HepG2 (cell line): ENCODE measurements around the gene ZBTB4. TPM values are rescaled to one million over a fixed set of nuclear protein-coding genes. Genes with fewer than 3 reads are reported as not detected.

ENCODE experiments used
- ARHGAP35 ChIP-seq: sonication (generic); formaldehyde crosslinking; IDR thresholded peaks from 2 replicates; pipeline ENCODE4 v1.9.0; 2022; ENCODE audit warnings: mild to moderate bottlenecking, inconsistent platforms, moderate library complexity, missing genetic modification reagents, borderline replicate concordance
- ATF7-NPFF ChIP-seq: sonication (generic); formaldehyde crosslinking; IDR thresholded peaks from 2 replicates; pipeline ENCODE4 v1.8.1; 2023; ENCODE audit warnings: mild to moderate bottlenecking, low read depth, missing genetic modification reagents, moderate library complexity
- CEBPG ChIP-seq: IDR thresholded peaks from 2 replicates; pipeline ENCODE4 v1.6.1; 2016
- HCFC1 ChIP-seq: fragments of 150-350 bp; IDR thresholded peaks from 2 replicates; pipeline ENCODE4 v1.6.1; 2014; ENCODE audit warnings: low read depth, low read length
- HDAC1 ChIP-seq: sonication (generic); formaldehyde crosslinking; IDR thresholded peaks from 2 replicates; pipeline ENCODE4 v1.5.1; 2020; ENCODE audit warnings: mild to moderate bottlenecking, missing genetic modification reagents
- HNRNPLL ChIP-seq: fragments of 200-400 bp; formaldehyde crosslinking; IDR thresholded peaks from 2 replicates; pipeline ENCODE4 v1.6.1; 2017; ENCODE audit warnings: mild to moderate bottlenecking, low read depth, low read length; ENCODE audit not compliant: poor library complexity, severe bottlenecking
- HOXD1 ChIP-seq: sonication (generic); formaldehyde crosslinking; IDR thresholded peaks from 2 replicates; pipeline ENCODE4 v1.5.0; 2020; ENCODE audit warnings: missing genetic modification reagents
- IRF2 ChIP-seq: IDR thresholded peaks from 2 replicates; pipeline ENCODE4 v1.6.1; 2018; ENCODE audit warnings: missing genetic modification reagents, missing compliant biosample characterization
- MBD4 ChIP-seq: IDR thresholded peaks from 2 replicates; pipeline ENCODE4 v1.6.1; 2012; ENCODE audit warnings: low read length, inconsistent platforms, borderline replicate concordance
- MTA1 ChIP-seq: sonication (generic); formaldehyde crosslinking; IDR thresholded peaks from 2 replicates; pipeline ENCODE4 v1.4.0; 2020; ENCODE audit warnings: missing genetic modification reagents, mild to moderate bottlenecking, borderline replicate concordance
- MTF1 ChIP-seq: sonication (generic); formaldehyde crosslinking; IDR thresholded peaks from 2 replicates; pipeline ENCODE4 v1.5.0; 2020; ENCODE audit warnings: missing genetic modification reagents
- SMARCC2 ChIP-seq: fragments of 450-650 bp; IDR thresholded peaks from 2 replicates; pipeline ENCODE4 v1.6.1; 2017; ENCODE audit warnings: antibody characterized with exemption, mild to moderate bottlenecking
- SMC3 ChIP-seq: IDR thresholded peaks from 2 replicates; pipeline ENCODE4 v1.6.1; 2011; ENCODE audit warnings: low read length, improper control_type of control experiment
- SMYD3 ChIP-seq: sonication (generic); formaldehyde crosslinking; IDR thresholded peaks from 2 replicates; pipeline ENCODE4 v1.8.1; 2023; ENCODE audit warnings: mild to moderate bottlenecking, missing genetic modification reagents
- TOPORS ChIP-seq: sonication (generic); formaldehyde crosslinking; IDR thresholded peaks from 2 replicates; pipeline ENCODE4 v1.8.0; 2023; ENCODE audit warnings: mild to moderate bottlenecking, missing genetic modification reagents
- WIZ ChIP-seq: sonication (generic); formaldehyde crosslinking; IDR thresholded peaks from 2 replicates; pipeline ENCODE4 v1.5.1; 2020; ENCODE audit warnings: mild to moderate bottlenecking, missing genetic modification reagents
- YEATS4 ChIP-seq: sonication (generic); formaldehyde crosslinking; IDR thresholded peaks from 2 replicates; pipeline ENCODE4 v1.4.0; 2020; ENCODE audit warnings: missing genetic modification reagents, borderline replicate concordance
- ZFP41 ChIP-seq: sonication (generic); formaldehyde crosslinking; IDR thresholded peaks from 2 replicates; pipeline ENCODE4 v1.4.0; 2020; ENCODE audit warnings: mild to moderate bottlenecking, missing genetic modification reagents, borderline replicate concordance
- ZFX ChIP-seq: sonication (generic); formaldehyde crosslinking; IDR thresholded peaks from 2 replicates; pipeline ENCODE4 v1.4.0; 2020; ENCODE audit warnings: mild to moderate bottlenecking, low read depth, missing genetic modification reagents, moderate library complexity
- ZFY ChIP-seq: sonication (generic); formaldehyde crosslinking; IDR thresholded peaks from 2 replicates; pipeline ENCODE4 v1.4.0; 2020; ENCODE audit warnings: missing genetic modification reagents
- ZMAT3 ChIP-seq: sonication (generic); formaldehyde crosslinking; conservative IDR thresholded peaks from 2 replicates; pipeline ENCODE4 v1.7.0; 2021; ENCODE audit warnings: missing genetic modification reagents
- ZNF136 ChIP-seq: sonication (generic); formaldehyde crosslinking; IDR thresholded peaks from 2 replicates; pipeline ENCODE4 v1.8.1; 2022; ENCODE audit warnings: low read depth, mild to moderate bottlenecking, moderate library complexity, missing genetic modification reagents
- ZNF326 ChIP-seq: sonication (generic); formaldehyde crosslinking; IDR thresholded peaks from 2 replicates; pipeline ENCODE4 v1.4.0; 2020; ENCODE audit warnings: missing genetic modification reagents, borderline replicate concordance
- ZNF430 ChIP-seq: sonication (generic); formaldehyde crosslinking; IDR thresholded peaks from 2 replicates; pipeline ENCODE4 v1.9.0; 2021; ENCODE audit warnings: mild to moderate bottlenecking, missing genetic modification reagents
- ZNF558 ChIP-seq: sonication (generic); formaldehyde crosslinking; IDR thresholded peaks from 2 replicates; pipeline ENCODE4 v1.9.0; 2022; ENCODE audit warnings: mild to moderate bottlenecking, missing genetic modification reagents, borderline replicate concordance
- ZNF644 ChIP-seq: IDR thresholded peaks from 2 replicates; pipeline ENCODE4 v1.6.1; 2016; ENCODE audit warnings: low read depth
- ZNF772 ChIP-seq: sonication (generic); formaldehyde crosslinking; IDR thresholded peaks from 2 replicates; pipeline ENCODE4 v1.5.0; 2020; ENCODE audit warnings: mild to moderate bottlenecking, missing genetic modification reagents
- ZNF891 ChIP-seq: sonication (generic); formaldehyde crosslinking; IDR thresholded peaks from 2 replicates; pipeline ENCODE4 v1.5.0; 2020; ENCODE audit warnings: mild to moderate bottlenecking, missing genetic modification reagents
- polyA plus RNA-seq, 8 experiments: library from polyadenylated mRNA; depleted of rRNA in 3 of 8; stranded (reverse) in 7 of 8; unstranded in 1 of 8; fragments of >200 nt; fragmentation: Illumina TruSeq in 4 of 8; extraction: Trizol in 4 of 8; gene quantifications; 2 replicates each; pipeline versions ENCODE4 v1.2.1 to v1.2.3, GENCODE V29; 2011 to 2016; ENCODE audit warnings: low read depth in 4 of 8, missing spikeins in 1 of 8, mixed read lengths in 1 of 8; ENCODE audit not compliant: insufficient read depth in 1 of 8
- total RNA-seq, 5 experiments: library from RNA; depleted of rRNA; stranded (reverse); fragments of >200 nt; fragmentation: Illumina TruSeq; extraction: Trizol; gene quantifications; 2 replicates each; pipeline ENCODE4 v1.2.3, GENCODE V29; 2016; ENCODE audit warnings: low read depth in 1 of 5
- TF ChIP-seq, protein P1 (sequence below): sonication (generic); formaldehyde crosslinking; IDR thresholded peaks from 2 replicates; pipeline ENCODE4 v1.4.0; 2020; ENCODE audit warnings: missing genetic modification reagents, mild to moderate bottlenecking, borderline replicate concordance
- TF ChIP-seq, protein P2 (sequence below): sonication (generic); formaldehyde crosslinking; IDR thresholded peaks from 2 replicates; pipeline ENCODE4 v1.4.0; 2020; ENCODE audit warnings: missing genetic modification reagents, borderline replicate concordance

ZBTB4 gene
- total and polyA plus RNA-seq, 2 of the 13 experiments (the other 11 are each of a cell fraction or from before 2014, with no cell fraction given), result 4.3 to 7.4 TPM

DNA sequence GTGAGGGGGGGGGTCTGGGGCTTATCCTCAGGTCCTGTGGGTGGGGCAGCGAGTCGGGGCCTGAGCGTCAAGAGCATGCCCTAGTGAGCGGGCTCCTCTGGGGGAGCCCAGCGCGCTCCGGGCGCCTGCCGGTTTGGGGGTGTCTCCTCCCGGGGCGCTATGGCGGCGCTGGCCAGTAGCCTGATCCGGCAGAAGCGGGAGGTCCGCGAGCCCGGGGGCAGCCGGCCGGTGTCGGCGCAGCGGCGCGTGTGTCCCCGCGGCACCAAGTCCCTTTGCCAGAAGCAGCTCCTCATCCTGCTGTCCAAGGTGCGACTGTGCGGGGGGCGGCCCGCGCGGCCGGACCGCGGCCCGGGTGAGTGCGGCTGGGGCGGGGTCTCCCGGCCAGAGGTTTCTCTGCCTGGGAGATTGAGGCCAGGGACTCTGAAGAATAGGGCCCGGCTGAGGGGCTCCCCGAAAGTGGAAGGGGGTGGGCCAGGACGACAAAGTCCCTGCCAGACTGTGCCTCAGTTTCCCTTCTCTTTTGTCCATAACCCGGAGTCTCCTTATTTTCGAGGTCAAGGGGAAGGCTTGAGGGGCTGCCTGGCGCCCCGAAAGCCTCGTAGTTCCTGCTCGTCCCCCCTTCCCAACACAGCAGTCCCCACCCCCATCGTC is 39.8 kb downstream of the ZBTB4 start, which contains the start of gene FGF11 (continued):
- TF ChIP-seq, protein P1, sequence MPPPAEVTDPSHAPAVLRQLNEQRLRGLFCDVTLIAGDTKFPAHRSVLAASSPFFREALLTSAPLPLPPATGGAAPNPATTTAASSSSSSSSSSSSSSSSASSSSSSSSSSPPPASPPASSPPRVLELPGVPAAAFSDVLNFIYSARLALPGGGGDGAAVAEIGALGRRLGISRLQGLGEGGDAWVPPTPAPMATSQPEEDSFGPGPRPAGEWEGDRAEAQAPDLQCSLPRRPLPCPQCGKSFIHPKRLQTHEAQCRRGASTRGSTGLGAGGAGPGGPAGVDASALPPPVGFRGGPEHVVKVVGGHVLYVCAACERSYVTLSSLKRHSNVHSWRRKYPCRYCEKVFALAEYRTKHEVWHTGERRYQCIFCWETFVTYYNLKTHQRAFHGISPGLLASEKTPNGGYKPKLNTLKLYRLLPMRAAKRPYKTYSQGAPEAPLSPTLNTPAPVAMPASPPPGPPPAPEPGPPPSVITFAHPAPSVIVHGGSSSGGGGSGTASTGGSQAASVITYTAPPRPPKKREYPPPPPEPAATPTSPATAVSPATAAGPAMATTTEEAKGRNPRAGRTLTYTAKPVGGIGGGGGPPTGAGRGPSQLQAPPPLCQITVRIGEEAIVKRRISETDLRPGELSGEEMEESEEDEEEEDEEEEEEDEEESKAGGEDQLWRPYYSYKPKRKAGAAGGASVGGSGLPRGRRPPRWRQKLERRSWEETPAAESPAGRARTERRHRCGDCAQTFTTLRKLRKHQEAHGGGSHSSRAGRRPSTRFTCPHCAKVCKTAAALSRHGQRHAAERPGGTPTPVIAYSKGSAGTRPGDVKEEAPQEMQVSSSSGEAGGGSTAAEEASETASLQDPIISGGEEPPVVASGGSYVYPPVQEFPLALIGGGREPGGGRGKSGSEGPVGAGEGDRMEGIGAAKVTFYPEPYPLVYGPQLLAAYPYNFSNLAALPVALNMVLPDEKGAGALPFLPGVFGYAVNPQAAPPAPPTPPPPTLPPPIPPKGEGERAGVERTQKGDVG (CRISPR knock-in tag), result no peak
- TF ChIP-seq ATF7-NPFF (CRISPR knock-in tag), result no peak
- no peak for TF ChIP-seq ZNF430 (CRISPR knock-in tag)
- no peak; the same call in 1 of the 2 replicates for TF ChIP-seq ZFY (CRISPR knock-in tag)
- TF ChIP-seq HCFC1, result no peak
- TF ChIP-seq CEBPG (CRISPR knock-in tag), result no peak
- TF ChIP-seq ZMAT3 (CRISPR knock-in tag), result no peak
- 0 out of 2 replicates have a peak, but pooled peaks have one; percentile 20 for TF ChIP-seq ZNF772 (CRISPR knock-in tag)
- no peak for TF ChIP-seq ARHGAP35 (CRISPR knock-in tag)
- no peak for TF ChIP-seq MTF1 (CRISPR knock-in tag)
- TF ChIP-seq HOXD1 (CRISPR knock-in tag), result no peak
- 0 out of 2 replicates have a peak, but pooled peaks have one; percentile 11 for TF ChIP-seq HDAC1 (CRISPR knock-in tag)
- no peak for TF ChIP-seq SMYD3
- no peak for TF ChIP-seq ZFP41 (CRISPR knock-in tag)
- TF ChIP-seq ZFX (CRISPR knock-in tag), result peak; percentile 44; the same call in 1 of the 2 replicates
- TF ChIP-seq WIZ, result 0 out of 2 replicates have a peak, but pooled peaks have one; percentile 44
- no peak for TF ChIP-seq ZNF136 (CRISPR knock-in tag)
- TF ChIP-seq TOPORS (CRISPR knock-in tag), result no peak
- TF ChIP-seq, protein P2, sequence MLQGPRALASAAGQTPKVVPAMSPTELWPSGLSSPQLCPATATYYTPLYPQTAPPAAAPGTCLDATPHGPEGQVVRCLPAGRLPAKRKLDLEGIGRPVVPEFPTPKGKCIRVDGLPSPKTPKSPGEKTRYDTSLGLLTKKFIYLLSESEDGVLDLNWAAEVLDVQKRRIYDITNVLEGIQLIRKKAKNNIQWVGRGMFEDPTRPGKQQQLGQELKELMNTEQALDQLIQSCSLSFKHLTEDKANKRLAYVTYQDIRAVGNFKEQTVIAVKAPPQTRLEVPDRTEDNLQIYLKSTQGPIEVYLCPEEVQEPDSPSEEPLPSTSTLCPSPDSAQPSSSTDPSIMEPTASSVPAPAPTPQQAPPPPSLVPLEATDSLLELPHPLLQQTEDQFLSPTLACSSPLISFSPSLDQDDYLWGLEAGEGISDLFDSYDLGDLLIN (CRISPR knock-in tag), result no peak
- TF ChIP-seq IRF2 (CRISPR knock-in tag), result no peak
- no peak for TF ChIP-seq ZNF326
- no peak for TF ChIP-seq ZNF558
- peak; percentile 45 for TF ChIP-seq HNRNPLL
- no peak; the same call in 1 of the 2 replicates for TF ChIP-seq YEATS4 (CRISPR knock-in tag)
- TF ChIP-seq MBD4, result no peak
- TF ChIP-seq ZNF891 (CRISPR knock-in tag), result no peak
- TF ChIP-seq ZNF644, result no peak
- no peak for TF ChIP-seq MTA1
- no peak for TF ChIP-seq SMC3
- TF ChIP-seq SMARCC2, result no peak
